Glomerular endothelial cell (primary cell): Measurements from ENCODE around the gene BICD1. TPM values are rescaled to one million over a fixed set of nuclear protein-coding genes. Genes with fewer than 3 reads are reported as not detected.
"Not testable (repeated sequence)": the region's sequence is repeated elsewhere in the genome, so short reads cannot be mapped to it uniquely, and the experiment has no call there.

Experiments
- DNase-seq: peaks from one replicate; pipeline ENCODE4 v3.0.0-alpha.2; 2011; ENCODE audit warnings: low read depth, low spot score; ENCODE audit errors: extremely low read depth
- total RNA-seq: library from RNA; depleted of rRNA; stranded (reverse); fragments of >200 nt; gene quantifications from 2 replicates; pipeline ENCODE4 v1.2.3, GENCODE V29; 2015

Gene BICD1
- total RNA-seq, 1 donor from 2014 or later = 33.0 TPM

GRCh38 chr12:32181498-32182175 is 75.0 kb downstream of the BICD1 start:
- no peak for DNase-seq

GRCh38 chr12:32183650-32184049 is 77.0 kb downstream of the BICD1 start:
- no peak for DNase-seq

GRCh38 chr12:32187127-32187526 is 80.5 kb downstream of the BICD1 start:
- not testable (repeated sequence) for DNase-seq

GRCh38 chr12:32191445-32191844 is 84.8 kb downstream of the BICD1 start:
- DNase-seq = no peak

GRCh38 chr12:32196250-32197198 is 89.9 kb downstream of the BICD1 start:
- DNase-seq = no peak

- no peak for DNase-seq
Measured at GRCh38 chr12:32197421-32197820, 90.8 kb downstream of the BICD1 start.

- no peak for DNase-seq
Measured at GRCh38 chr12:32198555-32198954, 91.9 kb downstream of the BICD1 start.

- no peak for DNase-seq
Measured at GRCh38 chr12:32201096-32201495, 94.4 kb downstream of the BICD1 start.

- DNase-seq = no peak
Measured at GRCh38 chr12:32201976-32202375, 95.3 kb downstream of the BICD1 start.

GRCh38 chr12:32205731-32206130 is 99.1 kb downstream of the BICD1 start:
- no peak for DNase-seq

- DNase-seq = no peak
Measured at GRCh38 chr12:32208355-32208754, 101.7 kb downstream of the BICD1 start.

- DNase-seq = no peak
Measured at GRCh38 chr12:32211066-32211899, 104.6 kb downstream of the BICD1 start.

GRCh38 chr12:32211900-32212156 is 105.2 kb downstream of the BICD1 start:
- DNase-seq = no peak

GRCh38 chr12:32214723-32215122 is 108.1 kb downstream of the BICD1 start:
- no peak for DNase-seq

GRCh38 chr12:32217354-32218310 is 111.0 kb downstream of the BICD1 start:
- DNase-seq = no peak

GRCh38 chr12:32223941-32224340 is 117.3 kb downstream of the BICD1 start:
- no peak for DNase-seq

GRCh38 chr12:32226768-32227167 is 120.1 kb downstream of the BICD1 start:
- DNase-seq = no peak

- DNase-seq = no peak
Measured at GRCh38 chr12:32229971-32230612, 123.4 kb downstream of the BICD1 start.

GRCh38 chr12:32230613-32230993 is 124.0 kb downstream of the BICD1 start:
- DNase-seq = no peak

- DNase-seq = not testable (repeated sequence)
Measured at GRCh38 chr12:32231361-32231760, 124.7 kb downstream of the BICD1 start.
